ENCODE results near the gene P2RY2.

P2RY2 gene

DNA sequence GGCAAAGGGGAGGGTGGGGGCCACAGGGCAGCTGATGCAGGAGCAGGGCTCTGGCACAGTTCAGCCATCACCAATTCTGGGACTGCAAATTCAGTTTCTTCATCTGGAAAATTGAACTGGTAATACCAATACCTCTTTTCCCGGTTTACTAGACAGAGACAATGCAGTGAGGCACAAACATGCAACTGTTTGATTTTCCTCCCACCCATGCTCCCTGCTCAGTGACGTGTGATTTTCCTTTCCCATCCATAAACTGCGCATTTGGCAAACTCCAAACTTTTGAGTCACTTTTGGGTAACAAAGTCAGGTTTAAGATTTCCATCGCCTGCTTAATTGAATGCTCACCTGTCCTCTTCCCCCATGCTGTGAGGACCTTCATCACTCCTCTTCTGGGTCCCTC, 23.2 kb downstream of the P2RY2 start:
- no peak for DNase-seq (ENCODE audit: low read depth in 1 of 2, low spot score in 1 of 2)

DNA sequence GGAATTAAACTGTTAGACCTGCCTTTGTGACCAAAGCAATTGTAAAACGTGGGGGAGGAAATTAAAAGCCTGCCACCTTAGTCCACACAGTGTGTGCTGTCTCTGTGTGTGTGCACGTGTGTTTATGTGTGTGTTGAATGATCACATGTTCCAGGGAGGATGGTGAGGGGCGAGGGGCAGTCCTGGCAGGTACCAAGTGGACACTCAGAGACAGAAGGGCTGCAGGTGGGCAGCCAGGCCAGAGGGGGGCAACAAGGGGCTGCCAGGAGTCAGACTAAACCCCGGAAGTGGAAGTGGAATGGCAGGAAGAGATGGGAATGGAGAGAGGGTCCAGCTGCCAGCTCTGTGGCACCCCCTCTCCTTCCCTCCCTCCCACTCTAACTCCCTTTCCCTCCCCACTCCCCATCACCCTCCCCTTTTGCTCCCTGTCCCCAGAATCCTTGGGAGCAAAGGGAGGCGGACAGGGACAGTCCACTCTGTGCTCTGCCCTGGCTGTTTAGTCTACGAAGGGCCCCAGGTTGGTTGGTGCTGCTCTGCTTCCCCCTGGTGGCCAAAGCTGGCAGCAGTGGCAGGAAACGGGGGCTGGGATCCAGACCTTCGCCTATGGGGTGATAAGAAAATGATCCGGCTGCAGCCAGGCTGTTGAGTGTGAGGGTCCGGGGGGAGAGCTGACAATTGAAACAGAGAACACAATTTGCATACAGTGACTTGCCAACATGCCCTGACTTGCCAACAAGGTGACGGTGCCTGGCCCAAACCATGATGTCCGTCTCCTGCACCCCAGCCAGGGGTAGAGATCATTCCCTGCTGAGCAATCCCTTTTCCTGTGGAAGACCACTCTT, 24.4 kb downstream of the P2RY2 start:
- DNase-seq (ENCODE audit: low read depth in 1 of 2, low spot score in 1 of 2) = peak; percentile 37 to 64

GRCh38 chr11:73243093-73243485, 25.0 kb downstream of the P2RY2 start:
- DNase-seq (ENCODE audit: low read depth in 1 of 2, low spot score in 1 of 2) = no peak

DNA sequence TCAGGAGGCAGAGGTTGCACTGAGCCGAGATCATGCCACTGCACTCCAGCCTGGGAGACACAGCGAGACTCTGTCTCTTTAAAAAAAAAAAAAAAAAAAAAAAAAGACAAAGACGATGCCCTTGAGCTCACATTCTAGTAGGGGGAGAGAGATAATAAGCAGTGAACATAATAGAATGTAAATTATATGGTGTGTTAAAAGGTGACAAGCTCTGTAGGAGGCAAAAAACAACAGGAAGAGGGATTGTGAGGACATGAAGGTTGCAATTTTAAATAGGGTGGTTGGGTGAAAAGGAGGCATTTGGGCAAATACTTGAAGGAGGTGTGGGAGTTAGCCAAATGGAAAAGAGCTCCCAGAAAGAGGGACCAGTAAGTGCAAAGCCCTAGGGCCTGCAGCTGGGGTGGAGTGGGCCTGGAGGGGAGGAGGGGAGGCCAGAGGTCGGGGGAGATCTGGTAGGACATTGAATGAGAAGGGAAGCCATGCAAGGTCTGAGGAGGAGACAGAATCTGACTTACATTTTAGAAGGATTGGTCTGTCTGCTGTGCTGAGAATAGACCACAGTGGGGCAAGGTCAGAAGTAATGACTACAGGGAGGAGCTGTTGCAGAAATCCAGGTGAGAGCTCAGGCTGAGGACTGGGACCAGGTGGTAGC, 26.6 kb downstream of the P2RY2 start:
- DNase-seq (ENCODE audit: low read depth in 1 of 2, low spot score in 1 of 2) = no peak

DNA sequence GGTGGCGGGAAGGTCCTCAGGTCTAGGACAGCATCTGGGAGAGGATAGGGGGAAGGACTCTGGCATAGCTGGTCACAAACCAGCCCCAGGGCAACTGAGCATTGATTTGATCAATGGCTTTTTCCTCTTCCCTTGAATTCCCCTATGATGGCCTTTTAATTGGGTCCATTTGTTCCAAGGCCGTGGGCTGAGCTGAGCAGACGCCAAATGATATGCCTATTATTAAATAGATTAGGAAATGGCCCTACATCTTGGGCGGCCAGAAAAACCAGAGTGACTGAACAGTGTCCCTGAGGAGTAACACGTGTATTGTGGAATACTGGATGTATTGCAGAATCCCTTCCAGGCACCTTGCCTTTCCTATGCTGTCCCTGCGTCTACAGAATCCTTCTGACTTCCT, 27.4 kb downstream of the P2RY2 start:
- DNase-seq (ENCODE audit: low read depth in 1 of 2, low spot score in 1 of 2) = no peak

DNA sequence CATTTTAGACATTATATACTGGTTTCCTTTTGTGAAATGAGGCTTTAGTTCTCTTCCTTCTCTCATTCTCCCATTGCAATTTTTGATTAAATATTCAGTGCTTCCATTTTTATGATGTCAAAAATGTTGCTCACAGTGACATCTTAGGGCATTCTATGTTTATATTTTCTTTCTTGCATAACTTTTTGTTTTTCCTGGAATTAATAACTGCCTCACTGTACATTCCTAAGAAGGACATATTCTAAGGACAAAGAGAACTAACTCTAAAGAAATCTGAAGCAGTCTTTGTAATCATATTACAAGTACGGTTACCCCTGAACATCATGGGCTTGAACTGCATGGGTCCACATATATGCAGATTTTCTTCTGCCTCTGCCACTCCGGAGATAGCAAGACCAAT, 28.2 kb downstream of the P2RY2 start:
- no peak for DNase-seq (ENCODE audit: low read depth in 1 of 2, low spot score in 1 of 2)

DNA sequence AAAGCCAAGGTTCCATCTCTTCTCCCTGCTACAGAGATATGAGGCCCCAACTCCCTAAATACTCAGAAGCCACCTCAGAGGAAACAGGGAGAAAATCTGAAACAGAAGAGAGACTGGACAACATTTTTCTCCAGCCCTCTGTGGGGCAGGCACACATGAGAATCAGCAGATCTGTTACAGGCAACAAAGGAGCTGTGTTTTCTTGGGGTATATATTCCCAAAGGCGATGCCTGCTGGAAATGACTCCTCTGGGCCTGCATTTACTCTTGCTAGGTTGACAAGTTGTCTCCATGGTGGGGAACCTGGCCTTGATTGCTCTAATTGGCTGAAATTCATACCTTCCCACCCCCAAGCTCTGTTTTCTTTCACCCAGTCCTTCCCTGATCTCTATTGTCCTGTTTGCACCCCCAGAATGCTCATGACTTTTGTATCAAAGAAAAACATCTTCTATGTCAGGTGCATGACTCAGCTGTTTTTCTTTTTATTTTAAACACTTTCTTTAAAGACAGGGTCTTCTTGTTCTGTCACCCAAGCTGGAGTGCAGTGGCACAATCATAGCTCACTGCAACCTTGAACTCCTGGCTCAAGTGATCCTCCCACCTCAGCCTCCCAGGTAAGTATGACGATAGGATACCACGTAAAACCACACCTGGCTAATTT, 30.6 kb downstream of the P2RY2 start:
- no peak for DNase-seq (ENCODE audit: low read depth in 1 of 2, low spot score in 1 of 2)

GRCh38 chr11:73249304-73249703, 31.2 kb downstream of the P2RY2 start:
- DNase-seq (ENCODE audit: low read depth in 1 of 2, low spot score in 1 of 2) = no peak

- DNase-seq (ENCODE audit: low read depth in 1 of 2, low spot score in 1 of 2) = no peak
These were observed 32.0 kb downstream of the P2RY2 start for GRCh38 chr11:73249853-73250783.

GRCh38 chr11:73252577-73253191, 34.6 kb downstream of the P2RY2 start:
- DNase-seq (ENCODE audit: low read depth in 1 of 2, low spot score in 1 of 2) = no peak

GRCh38 chr11:73257342-73258103, 39.4 kb downstream of the P2RY2 start:
- DNase-seq (ENCODE audit: low read depth in 1 of 2, low spot score in 1 of 2) = no peak

- no peak for DNase-seq (ENCODE audit: low read depth in 1 of 2, low spot score in 1 of 2)
These were observed 40.3 kb downstream of the P2RY2 start for GRCh38 chr11:73258104-73259035.

DNA sequence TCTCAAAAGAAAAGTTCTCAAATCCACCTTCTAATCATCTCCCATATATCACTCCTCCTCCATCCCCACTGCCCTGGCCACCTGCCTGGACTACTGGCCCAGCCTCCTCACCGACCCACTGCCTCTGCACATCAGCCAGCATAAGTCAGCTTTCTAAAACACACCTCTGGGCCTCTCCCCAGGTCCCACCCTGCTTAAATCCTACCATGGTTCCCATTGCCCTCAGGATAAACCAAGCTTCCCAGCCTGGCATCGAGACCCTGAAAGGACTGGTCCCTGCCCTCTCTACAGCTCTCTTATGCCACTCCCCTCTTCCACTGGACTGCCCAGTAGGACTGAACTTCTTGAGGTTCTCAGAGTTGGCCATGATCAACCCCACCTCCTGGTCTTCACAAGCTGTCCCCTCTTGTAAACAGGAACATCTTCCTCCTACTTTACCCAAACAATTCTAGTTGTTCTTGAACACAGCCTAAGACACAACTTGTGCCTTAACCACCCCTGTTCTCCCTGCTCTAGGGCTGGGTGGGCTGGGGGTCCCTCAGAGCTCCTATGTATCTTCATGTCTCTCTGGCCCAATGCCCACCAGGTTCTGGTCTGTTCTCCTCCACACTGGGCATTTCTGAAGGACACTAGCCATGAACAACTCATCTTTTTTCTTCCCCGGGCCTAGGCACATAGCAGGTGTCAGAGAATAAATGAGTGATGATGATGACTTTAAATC, 41.5 kb downstream of the P2RY2 start:
- DNase-seq (ENCODE audit: low read depth in 1 of 2, low spot score in 1 of 2) = no peak

- no peak for DNase-seq (ENCODE audit: low read depth in 1 of 2, low spot score in 1 of 2)
These were observed 42.0 kb downstream of the P2RY2 start for GRCh38 chr11:73260127-73260457.

- no peak for DNase-seq (ENCODE audit: low read depth in 1 of 2, low spot score in 1 of 2)
These were observed 44.9 kb downstream of the P2RY2 start for GRCh38 chr11:73262851-73263495.

DNA sequence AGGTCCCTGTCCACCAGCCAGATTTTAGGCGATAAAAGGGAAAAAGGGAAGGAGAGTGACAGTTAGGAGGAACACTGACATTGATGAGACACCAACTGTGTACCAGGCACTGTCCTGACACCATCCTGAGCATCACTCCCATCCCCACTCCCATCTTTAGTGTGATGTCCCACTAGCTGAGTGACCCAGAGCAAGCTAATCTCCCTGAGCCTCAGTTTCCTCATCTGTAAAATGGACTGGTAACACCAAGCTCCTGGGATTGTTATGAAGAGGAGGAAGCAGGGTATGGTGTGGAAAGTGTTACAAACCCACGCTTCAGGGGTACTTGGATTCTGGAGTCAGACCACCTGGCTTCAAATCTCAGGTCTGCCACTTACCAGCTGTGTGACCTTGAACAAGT, 45.6 kb downstream of the P2RY2 start:
- DNase-seq (ENCODE audit: low read depth in 1 of 2, low spot score in 1 of 2) = no peak

DNA sequence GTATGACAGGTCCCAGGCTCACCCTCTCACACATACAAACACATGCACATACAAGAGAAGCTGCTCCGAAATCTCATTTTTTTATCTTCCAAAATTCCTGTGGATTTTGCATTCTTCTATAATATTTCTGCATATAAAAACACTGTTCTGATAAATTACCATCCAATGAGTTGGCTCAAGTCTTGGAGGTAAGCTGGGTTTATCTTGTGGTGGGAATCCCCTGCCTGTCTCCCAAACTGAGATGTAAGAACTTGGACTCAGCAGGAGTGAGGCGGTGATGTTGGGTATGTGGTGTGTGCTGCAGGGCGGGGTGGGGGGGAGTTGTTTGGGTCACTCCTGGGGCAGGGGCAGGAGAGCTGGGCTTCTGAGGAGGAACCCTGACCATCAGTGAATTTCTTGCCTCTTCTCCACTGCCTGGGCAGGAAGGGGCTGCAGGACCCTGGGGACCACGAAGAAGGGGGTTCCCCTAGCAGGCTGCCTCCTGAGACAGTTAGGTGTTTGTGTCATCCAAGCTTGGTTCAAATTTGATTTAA, 47.3 kb downstream of the P2RY2 start:
- no peak for DNase-seq (ENCODE audit: low read depth in 1 of 2, low spot score in 1 of 2)
